Smooth muscle cell (in vitro differentiated cells): ENCODE results near the gene HMGCS2. TPM values are rescaled to one million over a fixed set of nuclear protein-coding genes. Genes with fewer than 3 reads are reported as not detected.

Experiments
- DNase-seq: peaks from one replicate; lab custom pipeline; 2025; ENCODE audit not compliant: unreplicated experiment; lab: John Stamatoyannopoulos, UW
- H2AFZ ChIP-seq: fragments of 200-600 bp; sonication (generic); 2 replicates; pipeline ENCODE4 v1.6.0; 2016; ENCODE audit warnings: antibody characterized with exemption, low read depth, mild to moderate bottlenecking
- H3F3A ChIP-seq: fragments of 200-600 bp; sonication (generic); 2 replicates; pipeline ENCODE4 v1.6.0; 2017; ENCODE audit warnings: antibody characterized with exemption, low read depth
- H3K27ac ChIP-seq: fragments of 200-600 bp; sonication (generic); 2 replicates; pipeline ENCODE4 v1.5.1; 2016; ENCODE audit warnings: low read depth, mild to moderate bottlenecking
- H3K27me3 ChIP-seq: fragments of 200-600 bp; sonication (generic); 2 replicates; pipeline ENCODE4 v1.6.1; 2016; ENCODE audit warnings: low read depth, mild to moderate bottlenecking
- H3K36me3 ChIP-seq: fragments of 200-600 bp; sonication (generic); 2 replicates; pipeline ENCODE4 v1.5.1; 2016; ENCODE audit warnings: low read depth
- H3K4me1 ChIP-seq: fragments of 200-600 bp; sonication (generic); 2 replicates; pipeline ENCODE4 v1.5.1; 2016; ENCODE audit warnings: low read depth
- H3K4me2 ChIP-seq: fragments of 200-600 bp; sonication (generic); 2 replicates; pipeline ENCODE4 v1.6.0; 2016; ENCODE audit warnings: mild to moderate bottlenecking
- H3K4me3 ChIP-seq: fragments of 200-600 bp; sonication (generic); 2 replicates; pipeline ENCODE4 v1.5.1; 2016; ENCODE audit warnings: mild to moderate bottlenecking
- H3K79me2 ChIP-seq: fragments of 200-600 bp; sonication (generic); 2 replicates; pipeline ENCODE4 v1.6.0; 2016; ENCODE audit warnings: low read depth, mild to moderate bottlenecking
- H3K9ac ChIP-seq: fragments of 200-600 bp; sonication (generic); 2 replicates; pipeline ENCODE4 v1.6.0; 2016; ENCODE audit warnings: low read depth
- H3K9me3 ChIP-seq: fragments of 200-600 bp; sonication (generic); replicated peaks from 2 replicates; pipeline ENCODE4 v1.5.1; 2016; ENCODE audit warnings: low read depth
- H4K20me1 ChIP-seq: fragments of 200-600 bp; sonication (generic); 2 replicates; pipeline ENCODE4 v1.6.0; 2016; ENCODE audit warnings: low read depth
- WGBS: methylation state at CpG from one replicate; pipeline ENCODE4 v1.1.7; 2016; ENCODE audit warnings: low lambda C conversion rate; 5-methylcytosine and 5-hydroxymethylcytosine counted together
- polyA plus RNA-seq: library from polyadenylated mRNA; unstranded; fragments of >200 nt; fragmentation: Nextera tagmentation; extraction: Ambion mirVana; gene quantifications from 2 replicates; pipeline ENCODE4 v1.2.1, GENCODE V29; 2016
- total RNA-seq: library from RNA; depleted of rRNA; stranded (reverse); fragments of >200 nt; gene quantifications from 2 replicates; pipeline ENCODE4 v1.2.3, GENCODE V29; 2014
- TF ChIP-seq, protein P1 (sequence below): fragments of 200-600 bp; sonication (generic); IDR thresholded peaks from 2 replicates; pipeline ENCODE4 v1.5.1; 2017; ENCODE audit warnings: borderline replicate concordance, mild to moderate bottlenecking, antibody characterized with exemption; ENCODE audit not compliant: insufficient read depth, poor library complexity, severe bottlenecking

The HMGCS2 gene
- total and polyA plus RNA-seq, 2 experiments from 2014 or later, result not detected

DNA sequence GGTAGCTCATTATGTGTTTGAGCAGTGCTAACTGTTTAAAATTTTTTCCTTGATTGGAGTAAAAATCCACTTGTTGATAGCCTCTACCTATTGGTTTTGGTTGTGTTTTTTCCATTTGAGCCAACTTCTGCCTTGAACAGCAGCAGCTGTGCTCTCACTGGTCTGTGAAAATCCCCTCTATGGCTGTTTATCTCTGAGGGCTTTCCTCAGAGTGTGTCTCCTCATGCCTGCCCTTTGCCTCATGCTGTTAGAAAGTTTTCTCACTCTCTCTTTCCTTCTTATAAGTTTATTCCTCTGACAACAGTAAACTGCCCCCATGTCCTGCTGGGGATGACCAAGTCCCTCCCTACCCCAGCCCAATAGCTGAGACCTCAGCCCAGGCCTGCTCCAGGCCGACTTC is 28.5 kb upstream of the HMGCS2 start:
- H3K36me3 ChIP-seq, result no peaks in the 10 kb centered on the region
- no peak overlapping the region for H3K27ac ChIP-seq
- no peaks in the 10 kb centered on the region for H3K27me3 ChIP-seq
- no peaks in the 10 kb centered on the region for H4K20me1 ChIP-seq
- 84% methylated on average over 1 of the region's 1 CpG for WGBS
- H3K9me3 ChIP-seq, result no peaks in the 10 kb centered on the region
- TF ChIP-seq, protein P1, sequence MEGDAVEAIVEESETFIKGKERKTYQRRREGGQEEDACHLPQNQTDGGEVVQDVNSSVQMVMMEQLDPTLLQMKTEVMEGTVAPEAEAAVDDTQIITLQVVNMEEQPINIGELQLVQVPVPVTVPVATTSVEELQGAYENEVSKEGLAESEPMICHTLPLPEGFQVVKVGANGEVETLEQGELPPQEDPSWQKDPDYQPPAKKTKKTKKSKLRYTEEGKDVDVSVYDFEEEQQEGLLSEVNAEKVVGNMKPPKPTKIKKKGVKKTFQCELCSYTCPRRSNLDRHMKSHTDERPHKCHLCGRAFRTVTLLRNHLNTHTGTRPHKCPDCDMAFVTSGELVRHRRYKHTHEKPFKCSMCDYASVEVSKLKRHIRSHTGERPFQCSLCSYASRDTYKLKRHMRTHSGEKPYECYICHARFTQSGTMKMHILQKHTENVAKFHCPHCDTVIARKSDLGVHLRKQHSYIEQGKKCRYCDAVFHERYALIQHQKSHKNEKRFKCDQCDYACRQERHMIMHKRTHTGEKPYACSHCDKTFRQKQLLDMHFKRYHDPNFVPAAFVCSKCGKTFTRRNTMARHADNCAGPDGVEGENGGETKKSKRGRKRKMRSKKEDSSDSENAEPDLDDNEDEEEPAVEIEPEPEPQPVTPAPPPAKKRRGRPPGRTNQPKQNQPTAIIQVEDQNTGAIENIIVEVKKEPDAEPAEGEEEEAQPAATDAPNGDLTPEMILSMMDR, result no peak
- DNase-seq, result no peak
- no peak overlapping the region for H3K9ac ChIP-seq
- H3K4me1 ChIP-seq, result no peaks in the 10 kb centered on the region
- no peak overlapping the region for H3K4me2 ChIP-seq
- H3K4me3 ChIP-seq, result no peak overlapping the region
- no peaks in the 10 kb centered on the region for H3F3A ChIP-seq
- H2AFZ ChIP-seq, result no peak overlapping the region
- H3K79me2 ChIP-seq, result no peaks in the 10 kb centered on the region

DNA sequence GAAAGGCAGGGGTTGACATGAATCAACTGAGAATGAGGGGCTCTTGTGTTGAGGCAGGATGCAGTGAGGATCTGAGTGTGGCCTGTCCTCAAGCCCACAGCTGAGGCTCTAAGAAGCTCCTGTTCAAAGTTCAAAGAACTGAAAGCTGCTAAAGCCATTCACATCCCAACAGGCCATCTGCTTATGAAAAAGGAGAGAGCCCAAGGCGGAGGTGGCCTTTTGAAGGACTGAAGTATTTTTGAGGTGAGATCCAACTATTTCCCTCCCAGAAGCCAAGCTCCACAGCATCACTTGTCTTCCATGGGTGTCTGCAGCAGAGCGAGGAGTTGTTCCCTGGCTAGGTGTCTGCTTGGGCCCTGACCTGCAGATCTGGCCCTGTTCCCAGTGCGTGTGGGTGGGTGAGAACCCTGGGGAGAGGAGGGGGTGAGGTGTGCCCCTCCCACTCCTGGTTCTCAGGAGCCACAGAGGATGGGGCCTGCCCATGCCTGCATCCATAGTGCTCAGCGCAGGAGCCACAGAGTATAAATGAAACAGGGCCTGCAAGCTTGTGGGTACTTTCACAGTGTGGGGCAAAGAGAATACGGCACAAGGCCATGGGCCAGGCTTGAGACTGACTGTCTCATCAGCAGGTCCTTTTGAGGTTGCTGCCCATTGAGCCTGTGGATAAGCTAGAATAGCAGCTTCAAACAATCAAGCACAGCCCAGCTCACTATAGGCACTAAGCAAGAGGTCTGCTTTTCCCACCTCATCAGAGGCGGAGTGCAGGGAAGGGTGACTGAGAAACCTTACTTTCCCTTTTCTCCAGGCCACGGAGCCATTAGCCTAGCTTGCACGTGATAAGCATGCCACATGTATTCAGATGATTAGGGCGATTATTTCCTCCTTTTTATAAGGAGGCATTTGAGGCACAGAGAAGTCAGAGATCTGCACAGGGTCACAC is 26.8 kb upstream of the HMGCS2 start:
- Histone ChIP-seq H4K20me1 (no peaks in the 10 kb centered on the region), H3K4me2 (peak overlapping the region; percentile 53), H3K4me1 (peaks cover 9% of the 10 kb centered on the region), H3K27me3 (no peaks in the 10 kb centered on the region), H3K4me3 (no peak overlapping the region), H2AFZ (no peak overlapping the region), H3K36me3 (no peaks in the 10 kb centered on the region), H3F3A (no peaks in the 10 kb centered on the region), H3K9me3 (no peaks in the 10 kb centered on the region), H3K27ac (peak overlapping the region; percentile 46), H3K79me2 (no peaks in the 10 kb centered on the region), H3K9ac (no peak overlapping the region)
- 81% methylated on average over 9 of the region's 9 CpGs for WGBS
- no peak for DNase-seq
- TF ChIP-seq, protein P1, result no peak

- WGBS, result 28% methylated on average over 3 of the region's 3 CpGs
- no peaks in the 10 kb centered on the region for H3K9me3 ChIP-seq
- no peaks in the 10 kb centered on the region for H3K27me3 ChIP-seq
- H3K4me2 ChIP-seq, result peak overlapping the region; percentile 53
- no peaks in the 10 kb centered on the region for H3K36me3 ChIP-seq
- TF ChIP-seq, protein P1, result no peak
- no peak for DNase-seq
- peak overlapping the region; percentile 46 for H3K27ac ChIP-seq
- H3K79me2 ChIP-seq, result no peaks in the 10 kb centered on the region
- no peak overlapping the region for H2AFZ ChIP-seq
- no peaks in the 10 kb centered on the region for H3F3A ChIP-seq
- no peak overlapping the region for H3K4me3 ChIP-seq
- H3K9ac ChIP-seq, result no peak overlapping the region
- no peaks in the 10 kb centered on the region for H4K20me1 ChIP-seq
- H3K4me1 ChIP-seq, result peaks cover 12% of the 10 kb centered on the region
Observed at GRCh38 chr1:119794876-119795240, 26.2 kb upstream of the HMGCS2 start.
